GM18519 (cell line): Measurements from ENCODE around the gene YEATS4.

ENCODE experiments used
- ATAC-seq: cut with Tn5 transposase; IDR thresholded peaks from one replicate; pipeline ENCODE4 v1.9.1; 2021; ENCODE audit warnings: mild to moderate bottlenecking, moderate library complexity; ENCODE audit not compliant: unreplicated experiment, low FRiP score

The YEATS4 gene

DNA sequence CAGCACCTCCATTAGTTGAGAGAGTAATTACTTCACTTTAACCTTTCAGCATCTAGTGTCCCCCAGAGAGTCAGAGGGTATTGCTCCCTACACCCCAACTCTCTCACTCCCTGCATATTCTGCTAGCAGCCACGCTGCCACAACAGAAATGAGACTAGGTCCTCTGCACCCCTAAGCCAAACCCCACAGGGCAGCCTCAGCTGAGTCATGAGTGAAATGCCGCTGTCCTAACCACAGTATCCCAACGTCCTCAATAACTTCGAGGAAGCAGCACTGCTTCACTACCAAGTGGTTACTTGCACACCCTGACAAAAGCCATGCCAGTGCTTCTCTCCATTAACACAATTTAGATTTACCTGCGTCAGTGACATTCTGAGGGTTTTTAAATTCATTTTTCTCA lies 18.2 kb upstream of the YEATS4 start:
- no peak for ATAC-seq

DNA sequence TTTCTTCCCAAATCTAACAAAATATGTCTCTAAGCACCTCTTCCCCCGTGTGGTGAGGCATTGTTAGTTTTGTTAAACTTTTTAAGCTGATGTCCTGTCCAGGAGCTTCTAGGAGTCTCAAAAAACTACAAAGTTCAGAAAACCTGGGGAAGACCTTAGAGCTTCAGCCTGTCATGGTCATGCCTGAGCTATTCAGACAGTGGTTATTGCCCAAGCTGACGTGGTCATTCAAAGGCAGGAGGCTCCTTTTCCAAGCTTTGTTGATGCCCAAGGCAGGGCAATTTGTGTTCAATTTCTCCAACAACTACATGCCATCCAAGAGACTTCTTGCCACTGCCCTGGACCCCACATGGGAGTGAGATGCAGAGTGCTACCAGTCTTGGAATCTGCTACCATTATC lies 17.1 kb upstream of the YEATS4 start:
- no peak for ATAC-seq

DNA sequence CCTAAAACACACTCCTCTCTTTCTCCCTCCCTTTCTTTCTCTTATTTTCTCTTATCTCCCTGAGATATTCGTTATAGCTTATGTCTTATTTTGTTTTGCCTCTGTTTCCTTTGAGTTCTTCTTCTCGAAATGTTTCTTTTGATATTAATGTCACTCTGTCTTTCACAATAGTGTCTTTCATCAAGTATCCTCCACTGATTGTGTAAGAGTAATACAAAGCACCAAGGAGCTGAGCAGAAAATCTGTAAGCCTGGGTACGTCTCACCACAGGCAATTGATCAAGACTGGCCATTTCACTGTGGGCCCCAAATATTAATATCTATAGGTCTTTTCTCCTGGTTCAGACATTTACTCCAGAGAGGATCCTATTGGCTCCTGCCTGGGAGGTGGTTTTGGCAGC lies 16.2 kb upstream of the YEATS4 start:
- no peak for ATAC-seq

DNA sequence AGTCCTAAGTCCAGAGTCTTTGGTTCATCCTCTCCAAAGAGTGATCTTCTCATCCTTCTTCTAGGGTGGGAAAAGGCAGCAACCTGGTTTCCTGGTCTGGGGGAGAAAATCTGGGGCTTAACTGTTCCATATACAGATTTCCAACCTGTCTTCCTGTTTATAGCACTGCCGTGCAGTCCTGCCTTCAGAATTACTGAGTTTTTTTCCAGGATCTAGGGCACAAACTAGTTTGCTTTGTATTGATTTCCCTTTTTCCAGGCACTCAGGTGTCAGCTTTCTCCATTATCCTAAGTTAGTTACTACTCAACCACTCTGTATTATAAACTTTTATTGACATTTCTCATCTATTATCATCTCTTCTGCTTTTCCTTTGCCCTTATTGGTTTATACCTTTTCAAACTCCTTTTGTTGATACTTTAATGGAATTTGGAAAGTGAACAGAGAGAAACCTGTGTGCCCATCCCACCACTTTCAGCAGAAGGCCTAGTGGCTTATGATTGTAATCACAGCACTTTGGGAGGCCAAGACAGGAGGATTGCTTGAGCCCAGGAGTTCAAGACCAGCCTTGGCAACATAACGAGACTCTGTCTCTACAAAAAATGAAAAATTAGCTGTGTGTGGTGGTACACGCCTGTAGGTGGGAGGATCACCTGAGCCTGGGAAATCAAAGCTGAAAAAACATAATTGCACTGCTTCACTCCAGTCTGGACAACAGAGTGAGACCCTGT lies 15.5 kb upstream of the YEATS4 start:
- no peak for ATAC-seq

DNA sequence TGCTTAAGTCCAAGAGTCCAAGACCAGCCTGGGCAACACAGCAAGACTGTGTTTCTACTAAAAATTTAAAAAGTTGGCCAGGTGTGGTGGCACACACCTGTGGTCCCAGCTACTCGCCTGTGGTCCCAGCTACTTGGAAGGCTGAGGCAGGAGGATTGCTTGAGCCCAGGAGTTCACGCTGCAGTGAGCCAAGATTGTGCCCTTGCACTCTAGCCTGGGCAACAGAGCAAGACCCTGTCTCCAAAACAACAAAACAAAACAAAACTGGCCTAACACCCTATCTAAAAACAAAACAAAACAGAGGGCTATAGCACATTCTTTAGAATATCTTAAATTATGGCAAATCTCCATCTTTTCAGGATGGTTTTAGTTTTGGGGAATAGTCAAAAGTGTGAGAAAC lies 14.5 kb upstream of the YEATS4 start:
- no peak for ATAC-seq

DNA sequence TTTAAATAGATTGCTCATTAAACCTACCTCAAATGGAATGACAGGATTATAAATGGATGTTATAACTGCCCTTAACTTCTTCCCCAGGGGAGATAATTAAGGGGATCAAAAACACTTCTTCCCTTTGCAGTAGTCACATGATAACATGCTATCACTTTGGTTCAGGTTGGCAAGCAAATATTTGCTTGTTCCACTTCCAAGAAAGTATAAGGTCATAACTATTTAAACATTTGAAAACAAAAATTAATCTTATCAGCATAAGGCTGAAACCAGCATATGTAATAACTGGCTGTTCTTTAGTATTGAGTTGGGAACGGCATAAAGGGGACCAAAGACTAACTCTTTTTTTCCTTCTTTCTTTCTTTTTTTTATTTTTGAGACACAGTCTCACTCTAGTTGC lies 13.8 kb upstream of the YEATS4 start:
- ATAC-seq = no peak

DNA sequence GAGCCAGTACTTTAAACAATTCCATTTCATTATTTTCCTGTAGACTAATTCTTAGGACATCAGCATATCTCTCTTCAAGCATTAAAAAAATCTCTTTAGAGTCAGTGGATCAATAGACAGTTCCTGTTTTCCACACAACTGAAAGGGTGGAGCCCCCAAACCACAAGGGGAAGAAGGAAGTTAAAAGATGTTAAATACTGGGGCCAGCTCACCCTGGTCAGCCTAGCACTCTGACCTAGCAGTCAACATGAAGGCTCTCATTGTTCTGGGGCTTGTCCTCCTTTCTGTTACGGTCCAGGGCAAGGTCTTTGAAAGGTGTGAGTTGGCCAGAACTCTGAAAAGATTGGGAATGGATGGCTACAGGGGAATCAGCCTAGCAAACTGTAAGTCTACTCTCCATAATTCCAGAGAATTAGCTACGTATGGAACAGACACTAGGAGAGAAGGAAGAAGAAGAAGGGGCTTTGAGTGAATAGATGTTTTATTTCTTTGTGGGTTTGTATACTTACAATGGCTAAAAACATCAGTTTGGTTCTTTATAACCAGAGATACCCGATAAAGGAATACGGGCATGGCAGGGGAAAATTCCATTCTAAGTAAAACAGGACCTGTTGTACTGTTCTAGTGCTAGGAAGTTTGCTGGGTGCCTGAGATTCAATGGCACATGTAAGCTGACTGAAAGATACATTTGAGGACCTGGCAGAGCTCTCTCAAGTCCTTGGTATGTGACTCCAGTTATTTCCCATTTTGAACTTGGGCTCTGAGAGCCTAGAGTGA lies 11.2 kb upstream of the YEATS4 start, which contains the start of gene LYZ:
Gene LYZ, plus strand, starts transcription at position 220 of the 777 bp plus-strand sequence. Its CDS starts 28 bp downstream, at position 248.
- no peak for ATAC-seq

GRCh38 chr12:69350002-69350626 lies 9.4 kb upstream of the YEATS4 start:
- no peak for ATAC-seq

GRCh38 chr12:69350777-69351176 lies 8.8 kb upstream of the YEATS4 start:
- no peak for ATAC-seq

DNA sequence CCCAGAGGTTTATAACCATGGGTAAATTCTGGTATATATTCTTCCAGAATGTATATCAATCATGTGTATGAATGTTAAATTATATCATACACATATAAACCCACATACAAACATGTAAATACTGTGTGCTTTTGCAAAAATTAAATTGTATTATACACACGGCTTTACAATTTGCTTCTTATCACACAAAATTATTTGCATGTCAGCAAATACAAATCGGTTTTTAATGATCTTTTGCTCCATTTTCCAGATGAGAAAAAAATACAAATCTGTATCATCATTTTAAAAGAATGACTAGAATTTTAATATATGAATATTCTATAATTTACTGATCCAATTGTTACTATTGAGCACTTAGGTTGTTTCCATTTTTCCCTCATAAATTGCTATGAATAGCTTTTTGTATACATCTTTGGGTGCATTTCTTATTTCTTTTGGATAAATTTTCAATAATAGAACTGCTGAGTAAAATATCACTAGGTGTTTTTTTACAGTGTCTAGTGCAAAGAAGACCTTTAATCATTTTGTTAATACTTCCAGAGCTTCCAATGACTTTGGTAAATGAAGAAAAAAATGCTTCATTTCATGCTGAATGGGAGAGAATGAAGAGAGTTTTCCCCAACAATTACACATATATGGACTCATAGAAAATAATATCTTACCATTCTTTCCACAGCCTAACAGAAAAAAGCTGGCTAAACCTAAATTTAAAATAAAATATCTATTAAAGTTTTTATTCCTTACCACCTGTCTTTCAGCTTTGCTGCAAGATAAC lies 7.9 kb upstream of the YEATS4 start:
- no peak for ATAC-seq

GRCh38 chr12:69352904-69353303 lies 6.6 kb upstream of the YEATS4 start:
- no peak for ATAC-seq

GRCh38 chr12:69354172-69354555 lies 5.4 kb upstream of the YEATS4 start:
- no peak for ATAC-seq

- ATAC-seq = no peak
Observed at GRCh38 chr12:69354556-69355187, 4.9 kb upstream of the YEATS4 start.

GRCh38 chr12:69355363-69356028 lies 4.0 kb upstream of the YEATS4 start:
- ATAC-seq = no peak

DNA sequence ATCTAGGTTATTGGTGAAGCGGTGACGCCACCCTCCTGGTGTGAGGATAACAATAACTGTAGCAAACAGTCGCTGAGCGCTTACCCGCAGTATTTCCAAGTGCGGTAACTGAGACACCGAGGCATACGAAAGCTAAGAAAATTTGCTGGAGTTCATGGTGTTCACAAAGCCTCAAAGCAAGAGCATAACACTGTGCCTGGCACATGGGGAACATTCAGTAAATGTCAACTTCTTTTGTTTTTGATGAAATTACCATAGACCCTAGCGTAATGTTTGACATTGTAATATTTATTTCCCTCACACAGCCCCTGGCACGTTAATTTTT lies 767 bp downstream of the YEATS4 start:
- no peak for ATAC-seq

- ATAC-seq = no peak
Observed at GRCh38 chr12:69366796-69367195, 7.3 kb downstream of the YEATS4 start.

- no peak for ATAC-seq
Observed at GRCh38 chr12:69368171-69368570, 8.6 kb downstream of the YEATS4 start.

DNA sequence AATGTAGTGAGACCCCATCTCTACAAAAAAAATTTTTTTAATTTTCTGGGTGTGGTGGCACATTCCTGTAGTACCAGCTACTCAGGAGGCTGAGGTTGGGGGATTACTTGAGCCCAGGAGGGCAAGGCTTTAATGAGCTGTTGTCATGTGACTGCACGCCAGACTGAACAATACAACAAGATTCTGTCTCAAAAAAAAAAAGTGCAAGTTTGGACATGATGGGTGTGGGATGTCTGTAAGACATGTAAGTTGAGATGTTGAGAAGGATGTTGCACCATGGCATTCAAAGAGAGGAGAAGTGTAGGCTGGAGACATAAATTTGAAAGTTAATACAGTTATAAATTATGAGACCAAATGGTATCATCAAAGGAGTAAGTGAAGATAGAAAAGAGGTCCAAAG lies 23.5 kb downstream of the YEATS4 start:
- ATAC-seq = no peak

- no peak for ATAC-seq
Observed at GRCh38 chr12:69385038-69385437, 25.5 kb downstream of the YEATS4 start.

- no peak for ATAC-seq
Observed at GRCh38 chr12:69386921-69387320, 27.4 kb downstream of the YEATS4 start.
